Stimulated activated naive CD4-positive, alpha-beta T cell (primary cell): Measurements from ENCODE around the gene HEBP2.

Experiments
- DNase-seq, 6 experiments: peaks; one replicate each; lab custom pipeline; 2025; lab: John Stamatoyannopoulos, UW

HEBP2 gene

DNA sequence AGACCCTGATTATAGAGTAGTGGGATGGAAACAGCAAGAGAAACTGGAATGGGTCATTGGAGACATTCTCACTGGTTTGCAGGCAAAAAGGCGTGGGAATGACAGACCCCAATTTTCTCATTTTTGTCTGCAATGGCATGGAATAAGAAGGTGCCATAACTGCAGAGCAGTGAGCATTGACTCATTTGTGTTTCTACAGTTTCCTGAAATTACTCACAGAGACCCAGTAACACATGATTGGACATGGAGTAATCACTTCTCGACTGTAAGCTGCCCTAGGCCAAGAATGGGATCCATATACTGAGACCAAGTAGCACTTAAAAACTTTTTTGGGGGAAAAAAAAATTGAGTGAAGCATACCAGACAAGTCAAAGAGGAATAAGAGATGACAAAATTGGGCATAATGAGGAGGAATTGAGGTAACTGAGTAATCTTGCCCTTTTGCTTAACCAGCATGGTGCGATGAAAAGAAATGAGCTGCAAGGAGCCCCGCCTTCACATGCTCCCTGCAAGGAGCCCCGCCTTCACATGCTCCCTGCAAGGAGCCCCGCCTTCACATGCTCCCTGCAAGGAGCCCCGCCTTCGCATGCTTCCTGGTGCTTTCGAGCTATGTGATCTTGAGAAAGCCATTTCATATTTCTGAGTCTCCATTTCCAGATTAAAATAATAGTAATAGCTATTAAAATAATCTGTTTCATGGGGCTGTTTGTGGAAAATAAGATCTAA is 51.1 kb downstream of the HEBP2 start:
- DNase-seq, result peak; percentile 8 to 65 (median 26)

DNA sequence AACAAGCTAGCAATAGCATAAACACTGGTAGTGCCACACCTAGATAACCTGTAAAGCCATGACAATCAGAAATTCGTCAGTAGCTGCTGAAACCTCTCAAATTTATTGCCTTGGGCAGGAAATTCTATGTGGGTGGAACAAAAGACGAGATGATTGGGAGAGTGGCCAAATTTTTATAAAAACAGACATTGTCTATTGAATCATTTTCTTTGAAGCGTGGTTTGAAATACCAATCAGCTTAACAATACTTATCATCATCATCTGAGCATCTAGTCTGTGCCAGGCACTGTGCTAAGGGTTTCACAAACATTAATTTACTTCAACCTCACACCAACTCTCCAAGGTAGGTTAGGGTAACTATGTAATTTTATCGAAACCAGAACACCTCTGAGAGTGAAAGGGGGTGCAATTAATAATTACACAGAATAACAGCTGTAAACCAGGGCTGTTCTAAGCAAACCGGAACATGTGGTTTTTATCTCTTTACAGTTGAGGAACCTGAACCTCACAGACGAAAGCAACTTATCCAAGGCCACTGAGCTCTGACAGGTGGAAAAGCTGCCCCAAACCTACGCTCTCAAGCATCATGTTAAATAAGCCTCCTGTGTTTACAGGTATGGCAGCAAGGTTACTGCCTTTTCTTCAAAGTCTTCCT is 51.9 kb downstream of the HEBP2 start:
- peak in 5 of 6 experiments; percentile 4 to 81 (median 39) for DNase-seq

GRCh38 chr6:138456401-138456790 is 52.4 kb downstream of the HEBP2 start:
- no peak for DNase-seq

DNA sequence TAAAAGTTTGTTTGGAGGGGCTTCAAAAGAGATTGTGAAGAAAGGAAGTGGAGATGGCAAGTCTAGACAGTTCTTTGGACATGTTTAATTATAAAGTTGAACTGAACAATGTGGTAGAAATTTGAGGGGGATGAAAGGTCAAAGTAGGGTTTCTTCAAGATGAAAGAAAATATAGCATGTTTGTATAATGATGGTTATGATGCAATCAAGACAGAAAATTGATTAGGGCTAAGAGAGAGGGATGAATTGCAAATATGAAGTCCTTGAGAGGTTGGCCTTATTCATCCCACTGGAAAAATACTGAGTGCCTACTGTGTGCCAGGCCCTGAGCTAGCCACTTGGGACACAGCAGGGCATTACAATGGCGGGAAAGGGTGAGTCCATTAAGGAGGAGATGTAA is 57.6 kb downstream of the HEBP2 start:
- DNase-seq, result no peak

DNA sequence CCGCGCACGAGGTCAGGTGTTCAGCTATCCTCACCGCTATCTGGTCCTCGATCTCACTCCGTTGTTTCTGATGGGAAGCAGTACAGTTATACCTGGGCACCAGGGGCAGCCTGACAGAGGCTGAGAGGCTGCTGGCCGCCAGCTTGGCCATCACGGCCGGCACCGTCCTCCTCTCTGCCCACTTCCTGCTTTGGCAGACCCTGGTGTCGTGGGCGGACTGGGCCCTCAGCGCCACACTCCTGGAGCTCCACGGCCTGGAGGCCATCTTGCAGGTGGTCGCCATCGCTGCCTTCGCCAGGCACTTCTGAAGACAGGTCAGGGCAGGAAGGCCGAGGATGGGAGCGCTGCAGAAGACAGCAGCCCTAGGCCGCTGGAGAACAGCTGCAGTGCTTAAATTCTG is 60.1 kb downstream of the HEBP2 start:
- no peak for DNase-seq

DNA sequence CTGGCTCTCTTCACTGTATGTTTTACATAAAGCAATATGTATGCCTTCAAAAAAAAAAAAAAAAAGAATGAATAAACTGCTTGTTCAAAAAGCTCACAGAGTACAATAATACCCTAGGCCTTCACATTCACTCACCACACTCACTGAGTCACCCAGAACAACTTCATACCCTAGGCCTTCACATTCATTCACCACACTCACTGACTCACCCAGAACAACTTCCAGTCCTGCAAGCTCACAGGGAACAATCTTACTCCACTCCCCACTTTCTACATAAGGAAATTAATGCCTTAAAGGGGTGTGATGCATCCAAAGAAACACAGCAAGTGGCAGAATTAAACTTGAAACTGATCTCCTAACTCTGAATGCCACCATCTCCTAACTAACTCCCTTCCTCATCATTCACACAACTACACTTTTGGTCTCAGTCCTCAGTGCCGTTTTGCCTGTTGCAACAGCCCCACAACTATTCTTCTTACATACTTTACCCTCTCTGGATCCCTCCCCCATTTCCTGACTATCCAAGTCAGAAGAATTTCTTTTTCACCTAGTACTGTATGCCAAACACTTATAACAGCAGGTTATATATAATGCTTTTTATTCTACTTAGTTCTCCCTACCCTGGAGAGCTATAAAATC is 61.1 kb downstream of the HEBP2 start:
- no peak for DNase-seq

GRCh38 chr6:138467901-138468300 is 63.9 kb downstream of the HEBP2 start:
- no peak for DNase-seq

DNA sequence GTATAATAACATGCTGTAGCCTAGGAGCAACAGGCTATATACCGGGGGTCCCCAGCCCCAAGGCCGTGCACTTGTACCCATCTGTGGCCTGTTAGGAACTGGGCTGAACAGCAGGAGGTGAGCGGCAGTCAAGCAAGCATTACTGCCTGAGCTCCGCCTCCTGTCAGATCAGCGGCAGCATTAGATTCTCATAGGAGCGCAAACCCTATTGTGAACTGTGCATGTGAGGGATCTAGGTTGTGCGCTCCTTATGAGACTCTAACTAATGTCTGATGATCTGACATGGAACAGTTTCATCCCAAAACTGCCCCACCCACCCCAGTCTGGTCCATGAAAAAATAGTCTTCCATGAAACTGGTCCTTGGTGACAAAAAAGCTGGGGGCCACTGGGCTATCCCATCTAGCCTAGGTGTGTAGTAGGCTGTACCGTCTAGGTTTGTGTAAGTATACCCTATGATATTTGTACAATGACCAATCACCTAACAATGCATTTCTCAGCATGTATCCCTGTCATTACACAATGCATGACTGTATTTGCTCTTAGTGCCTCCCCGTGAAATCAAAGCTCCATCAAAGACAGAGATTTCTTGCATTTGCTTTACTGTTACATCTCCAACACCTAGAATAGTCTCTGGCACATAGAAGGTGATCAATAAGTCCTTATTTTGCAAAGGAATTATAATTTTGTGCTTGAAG is 64.4 kb downstream of the HEBP2 start:
- no peak for DNase-seq
